Astrocyte (in vitro differentiated cells and primary cell): ENCODE measurements around the gene LSM7. TPM values are rescaled to one million over a fixed set of nuclear protein-coding genes. Genes with fewer than 3 reads are reported as not detected.

ENCODE experiments used
- DNase-seq: peaks from one replicate; pipeline ENCODE4 v3.0.0-alpha.2; 2010; ENCODE audit warnings: low read depth
- FAIRE-seq: peaks from 2 replicates; lab custom pipeline; 2011; peaks lifted over from hg19 to GRCh38; lab: Jason Lieb, UNC
- H2AFZ ChIP-seq: 2 replicates; pipeline ENCODE4 v1.6.0; 2012; ENCODE audit warnings: low read depth, low read length, inconsistent platforms
- H3K27ac ChIP-seq: 2 replicates; pipeline ENCODE4 v1.5.1; 2011; ENCODE audit warnings: low read depth, low read length, inconsistent platforms
- H3K27me3 ChIP-seq: 2 replicates; pipeline ENCODE4 v1.6.0; 2011; ENCODE audit warnings: low read length, inconsistent platforms; ENCODE audit not compliant: insufficient read depth
- H3K36me3 ChIP-seq: 2 replicates; pipeline ENCODE4 v1.5.1; 2011; ENCODE audit warnings: low read length, inconsistent platforms; ENCODE audit not compliant: insufficient read depth
- H3K4me1 ChIP-seq: 2 replicates; pipeline ENCODE4 v1.5.1; 2011; ENCODE audit warnings: low read length, inconsistent platforms; ENCODE audit not compliant: insufficient read depth
- H3K4me2 ChIP-seq: 2 replicates; pipeline ENCODE4 v1.6.0; 2012; ENCODE audit warnings: low read length, inconsistent platforms
- H3K4me3 ChIP-seq: 2 replicates; pipeline ENCODE4 v1.5.1; 2011; ENCODE audit warnings: low read depth, mild to moderate bottlenecking, low read length, inconsistent platforms; ENCODE audit not compliant: insufficient read depth
- H3K79me2 ChIP-seq: 2 replicates; pipeline ENCODE4 v1.6.0; 2012; ENCODE audit warnings: mild to moderate bottlenecking, low read length, inconsistent platforms; ENCODE audit not compliant: insufficient read depth
- H3K9ac ChIP-seq: 2 replicates; pipeline ENCODE4 v1.6.0; 2012; ENCODE audit warnings: mild to moderate bottlenecking, low read length, inconsistent platforms
- H3K9me3 ChIP-seq: 2 replicates; pipeline ENCODE4 v1.5.1; 2012; ENCODE audit warnings: low read depth, mild to moderate bottlenecking, low read length, inconsistent platforms; ENCODE audit not compliant: insufficient read depth
- H4K20me1 ChIP-seq: 2 replicates; pipeline ENCODE4 v1.6.0; 2012; ENCODE audit warnings: low read length, inconsistent platforms; ENCODE audit not compliant: insufficient read depth
- H3K27ac Mint-ChIP-seq: one replicate; pipeline ENCODE4 v1.8.0; 2021; ENCODE audit warnings: mild to moderate bottlenecking, mixed read lengths; ENCODE audit not compliant: unreplicated experiment
- H3K27me3 Mint-ChIP-seq: one replicate; pipeline ENCODE4 v1.8.0; 2021; ENCODE audit warnings: low read depth, mixed read lengths; ENCODE audit not compliant: unreplicated experiment
- H3K36me3 Mint-ChIP-seq: one replicate; pipeline ENCODE4 v1.8.0; 2021; ENCODE audit warnings: low read depth, mixed read lengths; ENCODE audit not compliant: unreplicated experiment
- H3K4me1 Mint-ChIP-seq: one replicate; pipeline ENCODE4 v1.8.0; 2021; ENCODE audit warnings: low read depth, mixed read lengths; ENCODE audit not compliant: unreplicated experiment
- H3K4me3 Mint-ChIP-seq: one replicate; pipeline ENCODE4 v1.8.0; 2021; ENCODE audit warnings: mild to moderate bottlenecking, moderate library complexity, mixed read lengths; ENCODE audit not compliant: unreplicated experiment
- H3K9me3 Mint-ChIP-seq: one replicate; pipeline ENCODE4 v1.8.0; 2021; ENCODE audit warnings: mild to moderate bottlenecking, mixed read lengths; ENCODE audit not compliant: unreplicated experiment
- CTCF ChIP-seq: IDR thresholded peaks from 2 replicates; pipeline ENCODE4 v1.5.1; 2011; ENCODE audit warnings: low read depth, mild to moderate bottlenecking, inconsistent platforms, low read length, moderate library complexity; ENCODE audit not compliant: insufficient read depth
- EZH2 ChIP-seq: IDR thresholded peaks from 2 replicates; pipeline ENCODE4 v1.6.1; 2012; ENCODE audit warnings: mild to moderate bottlenecking, low read length, inconsistent platforms; ENCODE audit not compliant: insufficient read depth
- total RNA-seq: library from RNA; stranded (reverse); gene quantifications from 2 replicates; pipeline ENCODE4 v1.2.1, GENCODE V29; 2021

Gene LSM7
- total RNA-seq, 1 donor from 2014 or later = 91.4 TPM

- DNase-seq = no peak
- peaks cover 34% of the 10 kb centered on the region for H3K27me3 ChIP-seq
- no peak overlapping the region for H3K27ac ChIP-seq
- TF ChIP-seq EZH2 (no peak), CTCF (no peak)
- Mint-ChIP-seq H3K27me3 (peaks cover 45% of the 10 kb centered on the region), H3K4me1 (peaks cover 3% of the 10 kb centered on the region), H3K9me3 (no peaks in the 10 kb centered on the region), H3K36me3 (peaks cover 4% of the 10 kb centered on the region), H3K27ac (no peak overlapping the region), H3K4me3 (no peak overlapping the region)
- H3K4me3 ChIP-seq = no peak overlapping the region
- no peak overlapping the region for H3K9ac ChIP-seq
- no peak overlapping the region for H3K4me2 ChIP-seq
- no peaks in the 10 kb centered on the region for H3K9me3 ChIP-seq
- H3K36me3 ChIP-seq = no peaks in the 10 kb centered on the region
- FAIRE-seq = no peak
- no peak overlapping the region for H2AFZ ChIP-seq
- H3K79me2 ChIP-seq = no peaks in the 10 kb centered on the region
- H4K20me1 ChIP-seq = peaks cover 52% of the 10 kb centered on the region
- peaks cover 14% of the 10 kb centered on the region for H3K4me1 ChIP-seq
Observed at GRCh38 chr19:2286402-2287140, 41.8 kb downstream of the LSM7 start.

- H2AFZ ChIP-seq = no peak overlapping the region
- no peak overlapping the region for H3K4me3 ChIP-seq
- H3K79me2 ChIP-seq = no peaks in the 10 kb centered on the region
- DNase-seq = no peak
- TF ChIP-seq EZH2 = no peak
- TF ChIP-seq CTCF = no peak
- FAIRE-seq = no peak
- peaks cover 36% of the 10 kb centered on the region for H3K27me3 Mint-ChIP-seq
- H3K4me3 Mint-ChIP-seq = no peak overlapping the region
- no peaks in the 10 kb centered on the region for H3K9me3 ChIP-seq
- H3K4me1 Mint-ChIP-seq = peaks cover 3% of the 10 kb centered on the region
- H3K27ac ChIP-seq = no peak overlapping the region
- H3K36me3 ChIP-seq = no peaks in the 10 kb centered on the region
- H3K9ac ChIP-seq = no peak overlapping the region
- no peaks in the 10 kb centered on the region for H3K9me3 Mint-ChIP-seq
- peaks cover 6% of the 10 kb centered on the region for H3K4me1 ChIP-seq
- peaks cover 3% of the 10 kb centered on the region for H3K36me3 Mint-ChIP-seq
- no peak overlapping the region for H3K27ac Mint-ChIP-seq
- H3K27me3 ChIP-seq = peaks cover 15% of the 10 kb centered on the region
- H4K20me1 ChIP-seq = peaks cover 36% of the 10 kb centered on the region
- no peak overlapping the region for H3K4me2 ChIP-seq
Observed at GRCh38 chr19:2283835-2284507, 44.4 kb downstream of the LSM7 start.

GRCh38 chr19:2282862-2283237, 45.5 kb downstream of the LSM7 start:
- Histone ChIP-seq H3K27ac (no peak overlapping the region), H3K9me3 (no peaks in the 10 kb centered on the region), H3K79me2 (no peaks in the 10 kb centered on the region), H3K9ac (no peak overlapping the region), H2AFZ (no peak overlapping the region), H3K4me2 (peak overlapping the region; percentile 79), H3K4me3 (no peak overlapping the region), H3K36me3 (no peaks in the 10 kb centered on the region), H4K20me1 (peaks cover 25% of the 10 kb centered on the region), H3K27me3 (peaks cover 7% of the 10 kb centered on the region), H3K4me1 (peaks cover 6% of the 10 kb centered on the region)
- Mint-ChIP-seq H3K9me3 (no peaks in the 10 kb centered on the region), H3K4me1 (peaks cover 3% of the 10 kb centered on the region), H3K4me3 (peak overlapping the region; percentile 72), H3K36me3 (no peaks in the 10 kb centered on the region), H3K27ac (peak overlapping the region; percentile 41), H3K27me3 (peaks cover 25% of the 10 kb centered on the region)
- no peak for TF ChIP-seq CTCF
- no peak for TF ChIP-seq EZH2
- no peak for DNase-seq
- FAIRE-seq = no peak
